Nephron progenitor cell (in vitro differentiated cells): Measurements from ENCODE around the gene WDR38.

Experiments
- DNase-seq: peaks from one replicate; pipeline ENCODE4 v3.0.0; 2021
- H3K27ac Mint-ChIP-seq: 2 replicates; pipeline ENCODE4 v1.8.0; 2021; ENCODE audit warnings: mild to moderate bottlenecking, moderate library complexity, mixed read lengths
- H3K27me3 Mint-ChIP-seq: 2 replicates; pipeline ENCODE4 v1.8.0; 2021; ENCODE audit warnings: mild to moderate bottlenecking, low read depth, mixed read lengths; ENCODE audit not compliant: poor library complexity
- H3K36me3 Mint-ChIP-seq: 2 replicates; pipeline ENCODE4 v1.8.0; 2021; ENCODE audit warnings: low read depth, mixed read lengths
- H3K4me1 Mint-ChIP-seq: 2 replicates; pipeline ENCODE4 v1.8.0; 2021; ENCODE audit warnings: mixed read lengths
- H3K4me3 Mint-ChIP-seq: 2 replicates; pipeline ENCODE4 v1.8.0; 2021; ENCODE audit warnings: mild to moderate bottlenecking, moderate library complexity, mixed read lengths
- H3K9me3 Mint-ChIP-seq: 2 replicates; pipeline ENCODE4 v1.8.0; 2021; ENCODE audit warnings: mild to moderate bottlenecking, moderate library complexity, mixed read lengths
- TF ChIP-seq, protein P1 (sequence below): fragments of 200-600 bp; sonication (generic); IDR thresholded peaks from 2 replicates; pipeline ENCODE4 v1.5.0; 2021; ENCODE audit warnings: antibody characterized with exemption

The WDR38 gene

DNA sequence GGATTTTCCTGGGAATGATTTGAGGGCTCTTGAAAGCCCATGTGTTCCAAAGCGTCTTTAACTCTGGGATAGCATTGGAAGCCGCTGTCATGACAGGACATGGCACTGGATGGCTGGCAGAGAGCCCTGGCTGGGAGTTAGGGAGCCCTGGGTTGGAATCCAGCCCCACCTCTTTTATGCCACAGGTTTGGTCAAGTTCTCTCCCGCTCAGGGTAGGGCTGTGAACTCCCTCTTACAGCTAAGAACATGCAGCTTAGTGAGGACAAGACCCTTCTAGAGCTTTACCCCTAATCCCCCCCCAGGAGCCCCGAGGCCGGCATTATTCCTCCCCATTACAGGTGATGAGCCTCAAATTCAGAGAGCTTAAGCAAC, 39.1 kb upstream of the WDR38 start:
- no peak for DNase-seq
- peaks cover 39% of the 10 kb centered on the region for H3K4me1 Mint-ChIP-seq

DNA sequence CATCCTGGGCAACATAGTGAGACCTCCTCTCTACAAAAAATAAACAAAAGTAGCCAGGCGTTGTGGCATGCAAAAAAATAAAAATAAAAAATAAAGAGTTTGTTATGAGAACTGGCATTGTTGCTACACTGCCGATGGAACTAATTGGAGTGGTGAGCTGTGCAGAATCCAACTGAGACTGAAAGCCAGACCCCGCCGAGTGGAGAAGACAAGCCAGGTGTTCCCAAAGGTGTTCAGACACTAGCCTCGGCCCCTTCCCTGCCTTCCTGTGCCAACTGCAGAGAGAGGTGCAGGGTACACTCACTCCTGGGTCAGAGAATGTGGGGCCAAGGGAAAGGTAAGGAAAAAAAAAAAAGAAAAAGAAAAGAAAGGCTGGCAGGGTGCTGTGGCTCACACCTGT, 37.7 kb upstream of the WDR38 start:
- no peak for DNase-seq
- H3K4me1 Mint-ChIP-seq, result peaks cover 36% of the 10 kb centered on the region
- peaks cover 3% of the 10 kb centered on the region for H3K27me3 Mint-ChIP-seq
- no peak overlapping the region for H3K27ac Mint-ChIP-seq
- no peaks in the 10 kb centered on the region for H3K36me3 Mint-ChIP-seq
- TF ChIP-seq, protein P1, sequence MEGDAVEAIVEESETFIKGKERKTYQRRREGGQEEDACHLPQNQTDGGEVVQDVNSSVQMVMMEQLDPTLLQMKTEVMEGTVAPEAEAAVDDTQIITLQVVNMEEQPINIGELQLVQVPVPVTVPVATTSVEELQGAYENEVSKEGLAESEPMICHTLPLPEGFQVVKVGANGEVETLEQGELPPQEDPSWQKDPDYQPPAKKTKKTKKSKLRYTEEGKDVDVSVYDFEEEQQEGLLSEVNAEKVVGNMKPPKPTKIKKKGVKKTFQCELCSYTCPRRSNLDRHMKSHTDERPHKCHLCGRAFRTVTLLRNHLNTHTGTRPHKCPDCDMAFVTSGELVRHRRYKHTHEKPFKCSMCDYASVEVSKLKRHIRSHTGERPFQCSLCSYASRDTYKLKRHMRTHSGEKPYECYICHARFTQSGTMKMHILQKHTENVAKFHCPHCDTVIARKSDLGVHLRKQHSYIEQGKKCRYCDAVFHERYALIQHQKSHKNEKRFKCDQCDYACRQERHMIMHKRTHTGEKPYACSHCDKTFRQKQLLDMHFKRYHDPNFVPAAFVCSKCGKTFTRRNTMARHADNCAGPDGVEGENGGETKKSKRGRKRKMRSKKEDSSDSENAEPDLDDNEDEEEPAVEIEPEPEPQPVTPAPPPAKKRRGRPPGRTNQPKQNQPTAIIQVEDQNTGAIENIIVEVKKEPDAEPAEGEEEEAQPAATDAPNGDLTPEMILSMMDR, result no peak
- H3K9me3 Mint-ChIP-seq, result no peaks in the 10 kb centered on the region
- H3K4me3 Mint-ChIP-seq, result no peak overlapping the region

More for the DNA sequence above, 39.1 kb upstream of the WDR38 start:
- no peaks in the 10 kb centered on the region for H3K36me3 Mint-ChIP-seq
- H3K27me3 Mint-ChIP-seq, result peaks cover 3% of the 10 kb centered on the region
- TF ChIP-seq, protein P1, result no peak
- no peak overlapping the region for H3K27ac Mint-ChIP-seq
- H3K9me3 Mint-ChIP-seq, result no peaks in the 10 kb centered on the region
- no peak overlapping the region for H3K4me3 Mint-ChIP-seq

DNA sequence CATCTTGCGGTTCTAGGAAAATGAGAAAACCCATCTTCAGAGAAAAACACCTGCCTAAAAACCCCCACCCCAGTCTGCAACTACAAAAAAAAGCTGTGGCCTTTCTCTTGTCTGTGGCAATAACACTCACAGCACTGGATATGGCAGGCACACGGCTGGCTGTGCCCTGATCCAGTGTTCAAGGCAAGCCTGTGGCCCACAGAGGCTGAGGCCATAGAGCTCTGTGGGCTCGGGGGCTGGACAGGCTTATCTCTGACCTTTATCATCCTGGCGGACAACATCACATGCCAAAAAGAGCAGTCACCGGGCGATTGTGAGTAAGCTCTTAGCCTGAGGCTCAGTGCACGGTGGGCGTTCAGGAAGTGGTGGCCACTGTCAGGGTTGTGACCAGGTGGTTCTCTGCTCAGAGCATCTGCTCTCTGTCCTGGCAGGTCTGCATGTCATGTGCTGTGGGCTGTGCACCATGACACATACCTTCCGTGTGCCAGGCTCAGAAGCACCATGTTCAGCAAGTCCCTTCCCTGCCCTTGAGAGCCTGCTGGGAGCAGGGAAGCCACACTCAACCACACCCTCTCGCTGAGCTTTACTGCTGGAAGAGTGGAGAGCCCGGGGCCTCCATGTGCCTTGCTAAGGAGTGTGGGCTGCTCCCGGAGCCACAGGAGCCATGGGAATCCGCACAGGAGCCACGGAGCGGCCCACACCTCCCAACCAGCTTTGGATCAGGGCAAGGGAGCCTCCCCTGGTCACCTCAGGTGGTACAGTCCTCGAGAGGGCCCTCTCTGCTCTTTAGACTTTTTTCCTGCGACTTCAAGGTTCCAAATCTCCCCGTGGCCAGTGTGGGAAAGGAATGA, 34.6 kb upstream of the WDR38 start:
- no peak for DNase-seq
- H3K27ac Mint-ChIP-seq, result no peak overlapping the region

DNA sequence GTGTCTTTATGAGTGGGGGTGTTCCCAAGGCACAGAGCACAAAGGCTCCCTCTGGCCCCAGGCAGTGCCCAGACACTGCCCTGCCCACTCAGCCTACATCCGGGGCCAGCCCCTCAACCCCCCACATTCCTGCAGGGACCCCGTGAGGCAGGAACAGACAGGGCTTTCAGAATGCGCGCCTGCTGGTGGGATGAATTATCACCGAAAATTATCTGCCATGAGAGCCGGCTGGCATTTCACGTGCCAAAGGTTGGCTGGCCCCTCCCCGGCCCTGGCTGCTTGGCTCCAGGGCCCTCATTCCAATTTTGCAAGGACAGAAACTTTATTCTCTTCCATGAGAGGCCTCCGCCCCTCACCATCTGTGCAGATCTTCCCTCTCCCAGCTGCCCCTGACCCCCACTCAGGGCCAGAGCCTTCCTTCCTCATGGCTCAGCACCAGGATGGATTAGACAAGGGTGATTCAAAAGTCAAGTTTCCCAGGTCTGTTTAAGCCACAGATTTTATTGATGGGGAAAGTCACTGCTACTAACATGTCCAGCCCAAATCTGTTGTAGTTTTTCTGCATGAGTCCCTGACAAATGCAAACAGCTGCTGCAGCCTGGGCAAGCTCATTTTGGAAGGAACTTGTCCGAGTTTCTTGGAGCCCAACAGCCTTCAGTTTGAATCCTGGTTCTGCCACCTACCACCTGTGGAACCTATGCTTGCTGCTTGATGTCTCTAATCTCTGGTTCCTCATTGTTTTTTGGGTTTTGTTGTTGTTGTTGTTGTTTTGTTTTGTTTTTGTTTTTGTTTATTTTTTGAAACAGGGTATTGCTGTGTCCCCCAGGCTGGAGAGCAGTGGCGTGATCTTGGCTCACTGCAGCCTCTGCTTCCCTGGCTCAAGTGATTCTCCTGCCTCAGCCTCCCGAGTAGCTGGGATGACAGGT, 32.3 kb upstream of the WDR38 start:
- H3K27me3 Mint-ChIP-seq, result peaks cover 6% of the 10 kb centered on the region

More for the DNA sequence above, 34.6 kb upstream of the WDR38 start:
- H3K36me3 Mint-ChIP-seq, result no peaks in the 10 kb centered on the region
- H3K4me1 Mint-ChIP-seq, result peaks cover 22% of the 10 kb centered on the region
- H3K9me3 Mint-ChIP-seq, result no peaks in the 10 kb centered on the region
- H3K4me3 Mint-ChIP-seq, result no peak overlapping the region
- TF ChIP-seq, protein P1, result no peak
- peaks cover 7% of the 10 kb centered on the region for H3K27me3 Mint-ChIP-seq

DNA sequence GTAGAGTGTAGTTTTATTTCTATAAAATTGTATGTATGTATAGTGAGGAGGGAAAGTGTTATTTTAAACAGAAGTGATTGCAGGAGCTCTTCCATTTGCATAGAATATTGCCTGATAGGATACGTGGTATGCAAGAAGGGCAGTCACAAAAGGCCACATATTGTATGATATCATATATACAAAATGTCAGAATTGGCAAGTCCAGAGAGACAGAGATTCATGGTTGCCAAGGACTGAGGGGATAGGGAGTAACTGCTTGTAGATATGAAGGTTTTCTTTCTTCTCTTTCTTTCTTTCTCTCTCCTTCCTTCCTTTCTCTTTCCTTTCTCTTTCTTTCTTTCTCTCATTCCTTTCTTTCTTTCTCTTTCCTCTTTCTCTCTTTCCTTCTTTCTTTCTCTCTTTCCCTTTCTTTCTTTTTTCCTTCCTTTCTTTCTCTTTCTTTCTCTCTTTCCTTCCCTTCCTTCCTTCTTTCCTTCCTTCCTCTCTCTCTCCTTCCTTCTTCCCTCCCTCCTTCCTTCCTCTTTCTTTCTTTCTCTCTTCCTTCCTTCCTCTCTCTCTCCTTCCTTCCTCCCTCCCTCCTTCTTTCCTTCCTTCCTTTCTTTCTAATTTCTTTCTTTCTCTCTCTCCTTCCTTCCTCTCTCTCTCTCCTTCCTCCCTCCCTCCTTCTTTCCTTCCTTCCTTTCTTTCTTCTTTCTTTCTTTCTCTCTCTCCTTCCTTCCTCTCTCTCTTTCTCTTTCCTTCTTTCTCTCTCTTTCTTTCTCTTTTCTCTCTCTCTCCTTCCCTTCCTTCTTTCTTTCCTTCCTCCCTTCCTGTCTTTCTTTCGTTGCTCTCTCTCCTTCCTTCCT, 24.5 kb upstream of the WDR38 start:
- H3K4me3 Mint-ChIP-seq, result no peak overlapping the region
- H3K9me3 Mint-ChIP-seq, result peaks cover 8% of the 10 kb centered on the region
- H3K36me3 Mint-ChIP-seq, result no peaks in the 10 kb centered on the region
- peaks cover 12% of the 10 kb centered on the region for H3K27me3 Mint-ChIP-seq
- TF ChIP-seq, protein P1, result no peak
- DNase-seq, result no peak
- H3K4me1 Mint-ChIP-seq, result peaks cover 9% of the 10 kb centered on the region
- H3K27ac Mint-ChIP-seq, result peak overlapping the region; percentile 25

More for the DNA sequence above, 32.3 kb upstream of the WDR38 start:
- Mint-ChIP-seq H3K27ac (no peak overlapping the region), H3K4me1 (peaks cover 15% of the 10 kb centered on the region), H3K9me3 (no peaks in the 10 kb centered on the region), H3K4me3 (no peak overlapping the region), H3K36me3 (no peaks in the 10 kb centered on the region)
- TF ChIP-seq, protein P1, result no peak
- no peak for DNase-seq
